Measurements from ENCODE around the gene EBP.

EBP gene

GRCh38 chrX:48521353-48522243, at the start of gene EBP:
EBP (plus strand) TSS chrX:48521808; CDS start chrX:48523772, 1,964 bp downstream.
- no peak for FAIRE-seq
- peak; percentile 74 for TF ChIP-seq POLR2A (IDR thresholded peaks at IDR 0.05; ENCODE audit: low read depth, low read length)
- DNase-seq (ENCODE audit: insufficient read length, low spot score), result peak; percentile 48

- FAIRE-seq (no peak), DNase-seq (ENCODE audit: insufficient read length, low spot score) (no peak)
- TF ChIP-seq POLR2A (IDR thresholded peaks at IDR 0.05; ENCODE audit: low read depth, low read length), result no peak
Observed at GRCh38 chrX:48472225-48472624, 49.4 kb upstream of the EBP start.

DNA sequence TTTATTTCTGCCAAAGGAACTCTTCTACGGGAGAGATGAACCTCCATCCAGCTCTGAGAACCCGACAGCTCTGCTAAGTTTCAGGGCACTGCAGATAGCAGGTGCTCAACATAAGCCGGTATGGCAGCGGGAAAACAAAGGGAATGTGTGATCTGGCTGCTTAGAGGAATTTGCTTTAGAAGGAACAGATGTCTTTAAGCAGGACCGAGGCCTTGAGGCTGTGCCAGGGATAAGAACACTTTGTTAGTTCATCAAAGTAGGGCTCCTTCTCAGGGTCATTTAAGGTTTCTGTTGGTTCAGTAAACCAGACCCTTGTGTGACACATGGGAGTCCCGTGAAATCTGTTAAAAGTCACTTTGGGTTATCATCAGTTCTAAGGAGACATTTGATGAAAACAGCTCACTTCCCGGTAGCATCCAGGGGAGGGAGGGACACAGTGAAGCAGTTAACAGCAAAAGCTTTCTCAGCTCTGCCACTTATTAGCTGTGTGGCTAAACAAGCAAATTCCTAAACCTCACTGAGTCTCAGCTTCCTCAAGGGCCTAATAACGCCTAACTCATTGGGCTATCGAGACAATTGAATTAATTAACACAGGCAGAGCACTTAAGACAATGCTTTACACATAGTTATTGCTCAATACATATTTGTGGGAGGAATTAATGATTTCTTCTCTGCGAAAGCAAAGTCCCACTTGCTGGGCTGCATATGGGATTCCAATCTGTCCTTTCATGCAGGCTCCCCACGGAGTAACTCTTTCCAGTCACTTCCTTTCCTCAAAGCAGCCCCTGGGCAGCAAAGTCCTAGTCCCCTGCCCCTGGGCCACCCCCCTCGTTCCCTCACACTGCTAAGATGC, 48.5 kb upstream of the EBP start:
- TF ChIP-seq POLR2A (IDR thresholded peaks at IDR 0.05; ENCODE audit: low read depth, low read length), result no peak
- DNase-seq (ENCODE audit: insufficient read length, low spot score), result no peak
- no peak for FAIRE-seq

GRCh38 chrX:48473704-48473990, 48.0 kb upstream of the EBP start:
- FAIRE-seq, result no peak
- no peak for TF ChIP-seq POLR2A (IDR thresholded peaks at IDR 0.05; ENCODE audit: low read depth, low read length)

GRCh38 chrX:48474127-48474526, 47.5 kb upstream of the EBP start:
- DNase-seq (ENCODE audit: insufficient read length, low spot score) (no peak), FAIRE-seq (no peak)
- no peak for TF ChIP-seq POLR2A (IDR thresholded peaks at IDR 0.05; ENCODE audit: low read depth, low read length)

More at GRCh38 chrX:48473704-48473990, 48.0 kb upstream of the EBP start:
- DNase-seq (ENCODE audit: insufficient read length, low spot score), result no peak

DNA sequence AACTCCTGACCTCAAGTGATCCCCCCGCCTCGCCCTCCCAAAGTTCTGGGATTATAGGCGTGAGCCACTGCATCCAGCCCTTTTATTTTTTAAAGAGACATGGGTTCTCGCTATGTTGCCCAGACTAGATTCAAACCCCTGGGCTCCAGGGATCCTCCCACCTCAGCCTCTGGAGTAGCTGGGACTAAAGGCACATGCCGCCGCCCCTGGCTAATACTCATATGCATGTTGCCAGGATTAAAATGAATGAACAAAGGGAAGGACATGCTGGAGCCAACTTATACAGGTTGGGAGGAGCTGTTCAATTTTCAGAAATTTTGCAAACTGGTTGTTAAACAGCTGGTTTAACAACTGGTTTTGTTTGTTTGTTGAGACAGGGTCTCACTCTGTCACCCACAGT, 47.0 kb upstream of the EBP start:
- DNase-seq (ENCODE audit: insufficient read length, low spot score) (no peak), FAIRE-seq (no peak)
- TF ChIP-seq POLR2A (IDR thresholded peaks at IDR 0.05; ENCODE audit: low read depth, low read length), result no peak

- DNase-seq (ENCODE audit: insufficient read length, low spot score) (no peak), FAIRE-seq (no peak)
- no peak for TF ChIP-seq POLR2A (IDR thresholded peaks at IDR 0.05; ENCODE audit: low read depth, low read length)
Observed at GRCh38 chrX:48475296-48475695, 46.3 kb upstream of the EBP start.

GRCh38 chrX:48475774-48476577, 45.6 kb upstream of the EBP start, which contains the start of gene FTSJ1:
FTSJ1 (plus strand) TSS chrX:48476199; CDS start chrX:48478048, 1,849 bp downstream.
- peak; percentile 23 for DNase-seq (ENCODE audit: insufficient read length, low spot score)
- peak; percentile 56 for TF ChIP-seq POLR2A (IDR thresholded peaks at IDR 0.05; ENCODE audit: low read depth, low read length)
- no peak for FAIRE-seq

- TF ChIP-seq POLR2A (IDR thresholded peaks at IDR 0.05; ENCODE audit: low read depth, low read length), result no peak
- FAIRE-seq (no peak), DNase-seq (ENCODE audit: insufficient read length, low spot score) (no peak)
Observed at GRCh38 chrX:48476919-48477318, 44.7 kb upstream of the EBP start.

GRCh38 chrX:48477960-48478755, 43.5 kb upstream of the EBP start:
- FAIRE-seq, result no peak

GRCh38 chrX:48478806-48479205, 42.8 kb upstream of the EBP start:
- FAIRE-seq (no peak), DNase-seq (ENCODE audit: insufficient read length, low spot score) (no peak)
- no peak for TF ChIP-seq POLR2A (IDR thresholded peaks at IDR 0.05; ENCODE audit: low read depth, low read length)

More at GRCh38 chrX:48477960-48478755, 43.5 kb upstream of the EBP start:
- no peak for TF ChIP-seq POLR2A (IDR thresholded peaks at IDR 0.05; ENCODE audit: low read depth, low read length)
- no peak for DNase-seq (ENCODE audit: insufficient read length, low spot score)

DNA sequence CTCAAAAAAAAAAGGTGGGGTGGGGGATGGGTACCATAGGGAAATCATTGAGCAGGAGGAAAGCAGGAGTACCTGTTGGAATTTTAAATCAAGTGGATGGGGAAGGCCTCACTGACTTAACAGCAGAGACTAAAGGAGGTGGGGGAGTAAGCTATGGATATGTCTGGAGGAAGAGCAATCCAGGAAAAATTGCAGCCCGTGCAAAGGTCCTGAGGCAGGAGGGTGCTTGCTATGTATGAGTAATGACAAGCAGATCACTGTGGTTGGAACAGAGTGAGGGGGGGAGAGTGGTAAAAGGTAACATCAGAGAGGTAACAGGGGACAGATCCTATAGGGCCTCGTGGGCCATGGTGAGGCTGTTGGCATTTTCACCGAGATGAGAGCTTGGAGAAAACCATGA, 41.5 kb upstream of the EBP start:
- FAIRE-seq (no peak), DNase-seq (ENCODE audit: insufficient read length, low spot score) (no peak)
- TF ChIP-seq POLR2A (IDR thresholded peaks at IDR 0.05; ENCODE audit: low read depth, low read length), result no peak

- no peak for DNase-seq (ENCODE audit: insufficient read length, low spot score)
- no peak for TF ChIP-seq POLR2A (IDR thresholded peaks at IDR 0.05; ENCODE audit: low read depth, low read length)
- no peak for FAIRE-seq
Observed at GRCh38 chrX:48480583-48480982, 41.0 kb upstream of the EBP start.
